NOMO-1 treated with DMSO at 0.1 percent for 48 hours (cell line): Measurements from ENCODE around the gene HRCT1.
"Not testable (repeated sequence)": the region's sequence is repeated elsewhere in the genome, so short reads cannot be mapped to it uniquely, and the experiment has no call there.

Experiments used
- DNase-seq: peaks from one replicate; lab custom pipeline; 2025; ENCODE audit not compliant: unreplicated experiment; lab: John Stamatoyannopoulos, UW

HRCT1 gene

GRCh38 chr9:35905912-35906679 lies at the start of gene HRCT1:
HRCT1 (plus strand) TSS chr9:35906202; CDS start chr9:35906288, 86 bp downstream.
- DNase-seq = no peak

DNA sequence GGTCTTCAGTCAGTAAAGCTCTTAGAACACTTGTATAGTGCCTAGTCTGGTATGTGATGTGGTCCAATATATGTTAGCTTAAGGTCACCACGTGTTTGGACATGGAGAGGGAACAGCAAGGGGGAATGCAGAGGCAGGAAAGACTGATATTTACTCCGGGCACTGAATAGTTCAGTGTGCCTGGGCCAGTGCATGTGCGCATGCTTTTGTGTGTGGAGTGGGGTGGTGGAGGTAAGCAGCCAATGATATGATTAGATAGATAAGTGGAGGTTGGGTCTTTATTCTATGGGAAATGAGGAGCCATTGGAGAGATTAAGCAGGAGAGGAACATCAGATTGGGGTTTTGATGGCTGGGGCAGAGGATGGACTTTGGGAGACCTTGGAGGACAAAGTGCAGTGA lies 49.8 kb upstream of the HRCT1 start:
- no peak for DNase-seq

DNA sequence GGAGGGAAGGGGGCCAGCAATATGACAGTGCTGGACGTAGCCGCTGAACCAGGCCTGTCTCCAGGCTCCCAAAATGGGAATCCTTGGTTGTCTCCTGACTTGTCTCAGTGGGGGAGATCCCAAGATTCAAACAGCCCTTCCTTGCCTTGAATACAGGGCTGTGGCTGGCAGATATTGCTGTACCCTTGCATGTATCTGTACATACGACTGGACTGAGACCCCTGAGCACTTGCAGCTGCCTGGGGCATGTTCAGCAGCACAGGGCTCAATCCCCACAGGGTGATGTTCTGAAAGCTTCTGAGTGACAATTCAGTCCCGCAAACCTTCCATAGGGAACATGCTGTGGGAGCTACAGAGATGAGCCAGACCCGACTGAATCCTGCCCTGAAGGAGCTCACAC lies 49.1 kb upstream of the HRCT1 start:
- no peak for DNase-seq

DNA sequence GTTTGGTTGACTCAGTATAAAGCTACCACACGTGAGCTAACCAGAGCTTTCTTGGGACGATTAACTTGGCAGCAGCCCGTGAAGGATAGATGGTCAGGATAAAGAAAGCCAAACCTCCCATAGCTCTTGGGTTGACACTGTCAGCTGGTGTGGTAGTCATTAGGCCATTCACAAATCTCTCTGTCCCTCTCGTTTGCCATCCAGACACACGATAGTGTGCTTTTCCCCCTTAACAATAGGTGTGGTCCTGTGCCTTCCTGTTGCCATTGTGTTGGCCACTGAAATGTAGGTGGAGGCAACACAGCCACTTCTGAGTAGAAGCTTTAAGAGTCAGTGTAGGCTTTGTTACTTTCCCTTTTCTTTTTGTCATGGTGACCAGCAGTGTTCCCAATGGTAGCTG lies 47.5 kb upstream of the HRCT1 start:
- DNase-seq = no peak

GRCh38 chr9:35859310-35859989 lies 46.6 kb upstream of the HRCT1 start:
- no peak for DNase-seq

GRCh38 chr9:35859990-35860339 lies 46.0 kb upstream of the HRCT1 start:
- no peak for DNase-seq

- no peak for DNase-seq
These were observed 44.7 kb upstream of the HRCT1 start for GRCh38 chr9:35861161-35861897.

DNA sequence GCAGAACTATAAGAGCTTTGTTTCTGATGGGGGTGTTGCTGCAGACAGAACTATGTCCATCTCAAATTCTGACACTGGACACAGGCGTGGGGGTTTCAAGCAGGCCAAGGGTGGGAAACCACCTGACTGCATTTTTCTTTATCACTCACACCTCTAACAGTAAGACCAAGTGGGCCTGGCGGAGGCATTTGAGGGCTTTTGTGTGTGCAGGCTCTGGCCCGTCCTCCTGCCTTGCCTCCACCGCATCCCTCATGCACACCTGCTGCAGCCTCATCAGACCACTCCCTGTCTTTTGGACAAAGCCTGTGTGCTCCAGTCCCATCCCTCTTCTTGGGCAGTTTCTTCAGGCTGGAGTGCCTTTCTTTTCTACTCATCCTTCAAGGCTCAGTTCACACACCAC lies 43.7 kb upstream of the HRCT1 start:
- DNase-seq = no peak

GRCh38 chr9:35863583-35863982 lies 42.4 kb upstream of the HRCT1 start:
- no peak for DNase-seq

GRCh38 chr9:35864695-35865255 lies 41.2 kb upstream of the HRCT1 start:
- DNase-seq = no peak

DNA sequence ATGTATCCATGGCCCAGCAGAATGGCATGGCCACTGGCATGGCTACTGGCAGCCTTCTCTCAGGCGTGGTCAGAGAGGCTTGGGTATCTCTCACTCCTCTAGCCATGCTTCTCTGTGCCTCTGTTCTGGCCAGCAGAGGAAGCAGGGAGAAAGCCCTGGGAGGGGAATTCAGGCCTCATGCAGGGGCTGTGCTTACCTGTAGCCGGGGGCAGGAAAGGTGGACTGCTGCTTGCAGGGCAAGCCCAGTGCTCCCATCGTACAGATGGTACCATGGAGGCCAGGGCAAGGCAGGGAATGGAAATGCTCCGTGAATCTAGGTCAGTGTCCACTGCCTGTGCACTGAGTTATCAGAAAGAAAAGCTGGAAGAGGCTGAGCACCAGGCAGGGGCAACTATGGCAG lies 38.5 kb upstream of the HRCT1 start:
- DNase-seq = no peak

GRCh38 chr9:35868933-35869332 lies 37.1 kb upstream of the HRCT1 start:
- no peak for DNase-seq

DNA sequence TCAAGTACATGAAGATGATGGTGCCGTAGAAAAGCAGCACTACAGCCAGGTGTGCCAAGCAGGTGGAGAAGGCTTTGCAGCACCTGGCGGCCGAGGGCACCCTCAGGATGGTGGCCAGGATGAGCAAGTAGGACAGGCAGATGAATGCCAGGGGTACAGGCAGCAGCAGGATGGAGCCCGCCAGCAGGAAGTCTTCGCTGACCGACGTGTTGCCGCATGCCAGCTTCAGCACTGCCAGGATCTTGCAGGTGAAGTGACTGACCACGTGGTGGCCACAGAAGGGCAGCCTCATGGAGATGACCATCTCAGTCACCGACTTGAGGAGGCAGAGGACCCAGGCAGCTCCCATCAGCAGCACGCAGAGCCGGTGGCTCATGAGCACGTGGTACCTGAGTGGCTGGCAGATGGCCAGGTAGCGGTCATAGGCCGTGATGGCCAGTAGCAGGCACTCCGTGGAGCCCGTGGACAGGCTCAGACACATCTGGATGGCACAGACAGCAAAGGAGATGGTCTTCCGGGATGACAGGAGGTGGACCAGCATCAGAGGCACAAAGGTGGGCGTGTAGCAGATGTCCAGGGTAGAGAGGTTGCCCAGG lies 36.3 kb upstream of the HRCT1 start:
- DNase-seq = no peak

- DNase-seq = no peak
These were observed 35.6 kb upstream of the HRCT1 start, which contains the start of gene OR13J1 for GRCh38 chr9:35870351-35870923. OR13J1 (minus strand) TSS chr9:35870401; CDS start chr9:35870401, 0 bp downstream.

DNA sequence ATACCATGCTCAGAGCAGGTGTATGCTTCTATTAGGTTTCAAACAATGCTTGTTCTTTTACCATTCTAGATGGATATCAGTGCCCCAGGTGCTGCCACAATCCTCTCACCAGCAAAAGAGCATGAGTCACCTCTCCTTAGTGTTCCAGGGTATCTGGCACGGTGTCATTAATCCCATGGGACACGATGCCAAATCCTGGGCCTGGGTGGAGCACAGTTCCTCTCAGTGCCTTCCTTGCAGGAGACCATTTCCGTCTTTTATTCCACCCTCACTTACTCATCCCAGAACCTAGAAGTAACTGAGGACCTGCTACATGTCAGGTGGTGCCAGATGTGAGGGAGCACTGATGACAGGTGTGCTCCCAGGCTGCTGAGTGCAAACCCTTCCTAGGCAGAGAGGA lies 34.5 kb upstream of the HRCT1 start:
- DNase-seq = no peak

- no peak for DNase-seq
These were observed 33.5 kb upstream of the HRCT1 start for GRCh38 chr9:35872505-35872904.

- peak; percentile 34 for DNase-seq
These were observed 23.6 kb upstream of the HRCT1 start for GRCh38 chr9:35882263-35882848.

DNA sequence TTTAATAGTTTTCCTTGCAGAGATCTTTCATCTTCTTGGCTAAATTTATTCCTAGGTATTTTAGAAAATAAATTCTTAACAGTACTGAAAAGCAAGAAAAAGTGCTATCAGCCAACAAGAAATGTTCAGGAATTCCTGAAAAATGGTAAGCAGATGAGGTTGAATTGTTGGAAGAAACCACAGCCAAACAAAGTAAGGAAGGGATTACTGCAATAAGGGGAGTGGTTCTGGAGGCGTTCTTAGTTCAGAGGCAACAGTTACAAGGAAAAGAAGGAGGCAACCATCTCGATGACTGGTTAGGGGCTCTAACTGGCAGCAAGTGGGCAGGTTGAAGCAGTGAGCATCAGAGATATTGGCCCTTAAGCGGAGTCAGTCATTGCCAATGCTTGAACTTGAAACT lies 23.0 kb upstream of the HRCT1 start:
- no peak for DNase-seq

GRCh38 chr9:35884908-35885307 lies 21.1 kb upstream of the HRCT1 start:
- not testable (repeated sequence) for DNase-seq

DNA sequence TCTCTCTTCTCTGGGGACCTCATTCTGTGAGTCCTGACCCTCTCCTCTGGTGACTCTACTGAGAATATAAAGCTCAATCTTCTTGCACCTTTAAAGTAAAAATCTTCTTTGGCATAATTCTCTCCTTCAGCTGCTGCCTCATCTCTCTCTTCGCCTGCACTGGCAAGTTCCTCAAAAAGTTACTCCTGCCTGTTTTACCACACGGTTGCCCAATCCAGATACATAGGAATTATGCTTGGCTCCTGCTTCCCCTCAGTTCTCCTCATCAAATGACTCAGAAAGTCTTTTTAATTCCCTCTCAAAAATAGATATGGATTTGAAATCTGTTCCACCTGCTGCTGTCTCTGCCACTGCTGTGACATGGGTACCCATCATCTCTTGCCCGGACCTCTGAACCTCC lies 14.4 kb upstream of the HRCT1 start:
- peak; percentile 60 for DNase-seq

DNA sequence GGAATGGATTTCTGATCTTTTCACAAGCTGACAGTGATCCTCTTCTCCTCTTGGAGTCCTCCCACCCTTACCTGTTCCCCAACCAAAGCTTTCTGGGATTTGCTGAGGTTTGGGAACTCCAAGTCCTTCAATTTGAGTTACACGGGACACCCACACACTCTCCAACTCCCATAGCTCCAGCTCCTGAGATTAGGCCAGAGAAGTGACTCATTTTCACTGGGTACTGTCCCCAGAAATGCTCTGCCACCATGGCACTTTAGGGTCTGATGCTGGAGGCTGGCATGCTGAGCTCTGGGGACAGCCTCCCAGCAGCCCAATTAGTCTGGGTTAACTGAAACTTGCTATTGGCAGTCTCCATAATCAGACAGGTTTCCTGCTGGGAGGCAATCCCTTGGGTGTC lies 14.0 kb upstream of the HRCT1 start:
- DNase-seq = no peak
